Bronchial epithelial cell (primary cell): ENCODE data around the gene LAMB3. TPM values are rescaled to one million over a fixed set of nuclear protein-coding genes. Genes with fewer than 3 reads are reported as not detected.

Experiments
- DNase-seq: peaks from one replicate; pipeline ENCODE4 v3.0.0-alpha.2; 2010; ENCODE audit warnings: low read depth
- FAIRE-seq: peaks from 2 replicates; lab custom pipeline; 2011; peaks lifted over from hg19 to GRCh38; lab: Jason Lieb, UNC
- H3K27me3 ChIP-seq: 2 replicates; pipeline ENCODE4 v1.5.1; 2011; ENCODE audit warnings: low read length; ENCODE audit not compliant: control insufficient read depth, insufficient read depth
- H3K36me3 ChIP-seq: 2 replicates; pipeline ENCODE4 v1.5.1; 2011; ENCODE audit warnings: low read length; ENCODE audit not compliant: control insufficient read depth, insufficient read depth
- H3K4me3 ChIP-seq: 2 replicates; pipeline ENCODE4 v1.5.1; 2011; ENCODE audit warnings: mild to moderate bottlenecking, low read depth, low read length, control low read depth
- CTCF ChIP-seq: IDR thresholded peaks from 2 replicates; pipeline ENCODE4 v1.5.1; 2011; ENCODE audit warnings: mild to moderate bottlenecking, moderate library complexity, low read length, control low read depth, inconsistent platforms; ENCODE audit not compliant: insufficient read depth, severe bottlenecking
- total RNA-seq: library from RNA; depleted of rRNA; stranded (reverse); fragments of >200 nt; gene quantifications from 2 replicates; pipeline ENCODE4 v1.2.1, GENCODE V29; 2014

Gene LAMB3
- total RNA-seq, 1 donor from 2014 or later = 3,106 TPM

- TF ChIP-seq CTCF = no peak
- FAIRE-seq (no peak), DNase-seq (peak; percentile 33)
- Histone ChIP-seq H3K36me3 (no peaks in the 10 kb centered on the region), H3K27me3 (no peaks in the 10 kb centered on the region), H3K4me3 (no peak overlapping the region)
These were observed 39.0 kb upstream of the LAMB3 start for GRCh38 chr1:209691237-209691636.

GRCh38 chr1:209689477-209689876 is 37.3 kb upstream of the LAMB3 start:
- no peak for FAIRE-seq
- Histone ChIP-seq H3K36me3 (no peaks in the 10 kb centered on the region), H3K4me3 (no peak overlapping the region), H3K27me3 (no peaks in the 10 kb centered on the region)
- peak; percentile 90 for DNase-seq
- TF ChIP-seq CTCF = no peak

- Histone ChIP-seq H3K4me3 (no peak overlapping the region), H3K36me3 (no peaks in the 10 kb centered on the region), H3K27me3 (no peaks in the 10 kb centered on the region)
- no peak for FAIRE-seq
- DNase-seq = peak; percentile 67
- no peak for TF ChIP-seq CTCF
These were observed 36.6 kb upstream of the LAMB3 start for GRCh38 chr1:209688746-209689234.

GRCh38 chr1:209686322-209686721 is 34.1 kb upstream of the LAMB3 start:
- FAIRE-seq (no peak), DNase-seq (no peak)
- Histone ChIP-seq H3K4me3 (no peak overlapping the region), H3K36me3 (no peaks in the 10 kb centered on the region), H3K27me3 (no peaks in the 10 kb centered on the region)
- TF ChIP-seq CTCF = no peak

GRCh38 chr1:209685821-209686220 is 33.6 kb upstream of the LAMB3 start:
- TF ChIP-seq CTCF = no peak
- FAIRE-seq (no peak), DNase-seq (no peak)
- no peaks in the 10 kb centered on the region for H3K27me3 ChIP-seq
- no peaks in the 10 kb centered on the region for H3K36me3 ChIP-seq
- H3K4me3 ChIP-seq = no peak overlapping the region

- Histone ChIP-seq H3K27me3 (no peaks in the 10 kb centered on the region), H3K36me3 (no peaks in the 10 kb centered on the region), H3K4me3 (no peak overlapping the region)
- no peak for TF ChIP-seq CTCF
- DNase-seq (no peak), FAIRE-seq (no peak)
These were observed 26.8 kb upstream of the LAMB3 start for GRCh38 chr1:209678981-209679539.
